ENCODE data around the gene EHBP1.

Gene EHBP1

GRCh38 chr2:62785216-62785615, 79.7 kb downstream of the EHBP1 start:
- DNase-seq (ENCODE audit: low spot score), result no peak

GRCh38 chr2:62785810-62786597, 80.5 kb downstream of the EHBP1 start:
- DNase-seq (ENCODE audit: low spot score), result no peak

GRCh38 chr2:62787386-62787785, 81.9 kb downstream of the EHBP1 start:
- DNase-seq (ENCODE audit: low spot score), result no peak

- DNase-seq (ENCODE audit: low spot score), result no peak
Observed at GRCh38 chr2:62789518-62789917, 84.0 kb downstream of the EHBP1 start.

DNA sequence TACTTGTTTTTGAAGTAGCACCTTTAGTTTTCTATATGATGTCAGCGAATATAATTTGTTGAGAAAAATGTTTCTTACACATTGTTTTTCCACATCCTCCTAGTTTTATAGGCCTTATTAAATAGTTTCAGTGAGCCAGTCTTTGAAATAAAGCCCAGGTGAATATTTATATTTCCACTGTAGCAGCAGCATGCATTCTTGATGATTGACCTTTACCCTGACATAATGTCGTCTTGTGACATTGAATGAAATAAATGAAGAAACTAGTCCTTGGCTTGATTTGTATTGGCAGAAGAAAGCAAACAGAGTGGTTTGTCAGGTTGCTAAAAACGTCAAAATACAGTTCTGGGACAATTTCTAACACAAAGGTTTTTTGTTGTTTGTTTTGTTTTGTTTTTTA, 84.4 kb downstream of the EHBP1 start:
- DNase-seq (ENCODE audit: low spot score), result no peak

DNA sequence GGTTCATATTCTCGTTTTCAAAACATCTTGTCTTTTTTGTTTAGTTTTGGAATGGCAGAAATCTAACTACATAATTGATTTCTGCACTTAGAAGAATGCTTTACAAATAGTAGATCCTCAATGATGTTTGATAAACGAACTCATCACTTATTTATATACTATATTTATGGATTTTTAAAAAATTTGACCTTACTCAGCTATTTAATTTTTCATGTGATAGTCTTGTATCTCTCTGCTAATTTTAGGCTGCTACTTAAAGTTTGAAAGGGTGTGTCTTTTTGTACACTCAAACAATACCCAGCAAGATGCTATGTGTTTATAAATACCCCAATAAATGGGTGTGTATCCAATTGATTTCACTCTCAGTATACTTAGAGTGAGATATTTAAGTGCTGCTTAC, 86.9 kb downstream of the EHBP1 start:
- DNase-seq (ENCODE audit: low spot score), result no peak

DNA sequence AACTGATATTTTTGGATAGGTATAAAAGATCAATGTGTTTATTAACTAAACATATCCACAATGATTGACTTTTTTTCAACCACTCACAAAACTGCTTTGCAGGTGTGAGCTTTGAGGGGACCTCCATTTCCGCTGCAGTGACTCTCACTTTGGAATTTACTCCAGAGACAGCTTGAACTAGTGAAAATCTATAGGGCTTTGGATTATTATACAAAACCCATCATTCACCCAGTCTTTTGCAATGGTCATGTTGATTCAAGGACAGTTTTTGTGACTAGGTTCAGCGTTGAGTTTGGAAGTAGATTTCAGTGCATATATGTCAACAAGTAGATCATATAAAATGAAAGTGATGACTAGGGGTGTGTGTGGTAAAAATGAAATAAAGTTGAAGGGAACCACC, 87.7 kb downstream of the EHBP1 start:
- no peak for DNase-seq (ENCODE audit: low spot score)

DNA sequence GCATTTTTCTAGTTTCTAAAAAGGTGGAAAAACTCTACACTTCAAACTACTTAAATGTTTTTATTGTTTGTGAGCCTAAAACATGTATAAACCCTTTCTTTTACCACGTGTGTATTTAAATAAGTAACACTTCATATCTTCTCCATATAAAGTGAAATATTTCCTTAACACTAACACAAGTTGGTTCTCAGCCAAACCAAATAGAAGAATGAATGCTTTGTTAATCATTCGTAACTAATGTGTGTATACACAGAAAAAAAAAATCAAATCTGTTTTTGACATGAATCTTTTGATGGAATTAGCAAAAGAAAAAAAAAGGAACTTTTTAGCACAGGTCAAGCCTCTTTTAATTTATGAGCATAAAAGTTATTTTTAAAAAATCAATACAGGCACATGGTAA, 89.3 kb downstream of the EHBP1 start:
- DNase-seq (ENCODE audit: low spot score), result no peak

- DNase-seq (ENCODE audit: low spot score), result no peak
Observed at GRCh38 chr2:62795341-62795740, 89.8 kb downstream of the EHBP1 start.

DNA sequence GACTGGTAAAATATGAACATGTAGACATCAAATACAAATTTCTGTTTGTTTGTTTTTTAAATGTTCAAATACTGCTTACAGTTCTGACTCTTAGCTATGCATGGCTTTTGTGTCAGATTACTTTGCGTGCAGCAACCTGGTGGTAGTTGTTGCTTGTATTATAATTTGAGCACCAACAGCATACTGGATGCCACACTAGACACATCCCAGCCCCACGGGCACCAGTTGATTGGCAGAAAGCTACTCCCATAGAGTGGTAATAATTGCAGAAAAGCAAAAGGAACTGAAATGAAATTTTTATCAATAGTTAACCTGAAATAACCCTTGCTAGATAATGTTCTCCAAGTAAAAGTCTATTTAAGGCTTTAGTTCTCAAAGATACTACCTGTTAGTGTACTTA, 91.6 kb downstream of the EHBP1 start:
- DNase-seq (ENCODE audit: low spot score), result no peak

- no peak for DNase-seq (ENCODE audit: low spot score)
Observed at GRCh38 chr2:62800618-62801017, 95.1 kb downstream of the EHBP1 start.

DNA sequence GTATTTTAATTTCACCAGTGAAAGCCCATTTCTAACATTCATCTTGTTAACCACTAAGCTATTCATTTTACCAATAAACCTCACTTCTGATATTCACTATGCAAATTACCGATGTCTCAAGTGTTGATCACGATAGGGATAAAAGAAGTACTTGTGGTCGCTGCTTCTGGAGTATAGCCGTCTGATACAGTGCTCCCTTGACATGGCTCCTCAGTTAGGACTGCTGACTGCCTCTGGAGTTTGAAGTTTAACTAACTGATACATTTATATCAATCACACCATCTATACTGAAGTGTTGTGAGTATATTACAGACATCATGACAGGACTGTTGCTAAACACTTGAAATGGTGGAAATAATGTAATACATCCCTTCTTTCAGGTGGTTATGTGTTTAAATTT, 95.6 kb downstream of the EHBP1 start:
- DNase-seq (ENCODE audit: low spot score), result no peak

GRCh38 chr2:62801814-62802523, 96.5 kb downstream of the EHBP1 start:
- no peak for DNase-seq (ENCODE audit: low spot score)

DNA sequence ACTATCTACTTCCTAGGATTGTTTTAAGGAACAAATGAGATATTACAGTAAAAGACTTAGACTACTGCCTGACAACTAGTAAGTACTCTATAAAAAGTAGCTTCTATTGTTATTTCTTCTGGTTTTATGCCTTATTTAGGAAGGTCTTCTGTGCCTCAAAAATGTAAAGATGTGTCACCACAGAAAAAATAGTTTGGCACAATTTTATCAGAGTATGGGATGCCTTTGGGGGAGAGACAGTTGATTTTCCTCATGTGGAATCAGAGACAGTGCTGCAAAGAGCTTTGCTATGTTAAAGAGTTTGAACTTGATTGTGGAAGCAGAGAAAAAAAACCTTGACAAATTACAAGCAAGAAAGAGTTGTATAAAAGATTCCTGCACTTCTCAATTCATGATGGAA, 98.4 kb downstream of the EHBP1 start:
- no peak for DNase-seq (ENCODE audit: low spot score)

- no peak for DNase-seq (ENCODE audit: low spot score)
Observed at GRCh38 chr2:62806231-62806630, 100.7 kb downstream of the EHBP1 start.

GRCh38 chr2:62808554-62808953, 103.0 kb downstream of the EHBP1 start:
- DNase-seq (ENCODE audit: low spot score), result no peak

DNA sequence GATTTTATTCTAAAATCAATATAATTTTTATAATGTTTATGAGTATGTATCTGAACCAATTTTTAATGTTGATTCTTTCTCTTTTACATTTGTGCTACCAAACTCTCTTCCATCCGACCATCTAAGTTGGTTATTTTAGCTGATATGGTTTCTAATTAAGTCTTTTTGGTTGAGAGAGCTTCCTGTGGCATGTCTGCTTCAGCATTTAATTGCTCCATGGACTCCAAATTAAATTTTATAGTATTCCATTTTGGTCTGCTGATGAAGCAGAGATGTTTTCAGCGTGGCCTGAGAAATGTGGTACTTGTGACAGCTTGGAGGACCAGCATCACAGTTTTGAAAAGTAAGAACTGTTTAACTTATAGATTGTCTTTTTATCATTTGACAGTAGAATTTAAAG, 105.6 kb downstream of the EHBP1 start:
- DNase-seq (ENCODE audit: low spot score), result no peak

DNA sequence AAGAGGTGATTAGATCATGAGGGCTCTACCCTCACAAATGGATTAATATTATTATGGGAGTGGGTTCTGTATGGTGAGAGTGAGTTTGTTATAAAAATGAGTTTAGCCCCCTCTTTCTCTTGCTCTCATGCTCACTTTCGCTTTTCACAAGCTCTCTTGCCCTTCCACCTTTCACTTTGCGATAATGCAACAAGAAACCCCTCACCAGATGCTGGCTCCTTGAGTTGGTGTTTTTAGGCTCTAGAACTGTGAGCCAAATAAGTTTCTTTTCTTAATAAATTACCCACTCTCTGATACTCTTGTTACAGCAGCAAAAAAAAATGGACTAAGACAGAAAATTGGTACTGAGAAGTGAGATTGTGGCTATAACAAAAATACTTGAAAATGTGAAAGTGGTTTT, 106.5 kb downstream of the EHBP1 start:
- no peak for DNase-seq (ENCODE audit: low spot score)

- no peak for DNase-seq (ENCODE audit: low spot score)
Observed at GRCh38 chr2:62812921-62813825, 107.7 kb downstream of the EHBP1 start.

GRCh38 chr2:62814123-62814522, 108.6 kb downstream of the EHBP1 start:
- peak; percentile 10 for DNase-seq (ENCODE audit: low spot score)

- DNase-seq (ENCODE audit: low spot score), result no peak
Observed at GRCh38 chr2:62817348-62817747, 111.8 kb downstream of the EHBP1 start.

DNA sequence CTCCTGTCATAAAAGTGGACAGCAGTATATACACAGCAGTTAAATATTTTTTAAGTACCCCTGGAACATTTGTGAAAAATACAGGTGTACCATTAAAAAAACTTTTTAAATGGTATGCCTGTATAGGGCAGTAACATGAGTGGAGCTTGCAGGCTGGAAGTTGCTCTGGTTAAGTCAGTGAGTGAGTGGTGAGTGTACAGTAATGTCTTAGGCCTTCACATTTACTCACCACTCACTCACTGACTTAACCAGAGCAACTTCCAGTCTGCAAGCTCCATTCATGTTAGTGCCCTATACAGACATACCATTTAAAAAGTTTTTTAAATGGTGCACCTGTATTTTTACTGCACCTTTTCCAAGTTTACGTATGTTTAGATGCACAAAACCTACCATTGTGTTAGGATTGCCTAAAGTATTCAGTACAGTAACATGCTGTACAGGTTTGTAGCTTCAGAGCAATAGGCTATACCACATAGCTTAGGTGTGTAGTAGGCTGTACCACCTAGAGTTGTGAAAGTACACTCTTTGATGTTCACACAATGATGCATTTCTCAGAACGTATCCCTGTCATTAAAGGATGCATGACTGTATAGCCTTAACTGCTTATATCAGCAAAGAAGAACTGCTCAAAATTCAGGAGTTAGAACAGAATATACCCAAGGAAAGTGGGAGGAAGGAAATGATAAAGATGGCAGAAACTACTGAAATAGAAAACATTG, 112.6 kb downstream of the EHBP1 start:
- DNase-seq (ENCODE audit: low spot score), result no peak
